ENCODE measurements around the gene RSRC1.

GRCh38 chr3:158565076-158565475, 455.2 kb downstream of the RSRC1 start:
- TF ChIP-seq TEAD4 (IDR thresholded peaks at IDR 0.05): no peak
- TF ChIP-seq CREB1 (IDR thresholded peaks at IDR 0.05; ENCODE audit: low read depth): no peak
- no peak for TF ChIP-seq TCF12 (IDR thresholded peaks at IDR 0.05; ENCODE audit: low read depth)
- TF ChIP-seq REST (IDR thresholded peaks at IDR 0.05; ENCODE audit: low read depth): no peak
- TF ChIP-seq EP300 (IDR thresholded peaks at IDR 0.05; ENCODE audit: borderline replicate concordance): no peak
- TF ChIP-seq YY1 (IDR thresholded peaks at IDR 0.05; ENCODE audit: low read depth): no peak
- no peak for TF ChIP-seq TAF1 (IDR thresholded peaks at IDR 0.05; ENCODE audit: low read depth)
- TF ChIP-seq MAX (IDR thresholded peaks at IDR 0.05): no peak
- TF ChIP-seq RAD21 (IDR thresholded peaks at IDR 0.05; ENCODE audit: low read depth): no peak
- TF ChIP-seq EGR1 (IDR thresholded peaks at IDR 0.05): no peak
- TF ChIP-seq NFIC (IDR thresholded peaks at IDR 0.05): no peak

Data from Ishikawa (cell line).